ENCODE results near the gene VEGFC.

VEGFC gene

GRCh38 chr4:176779421-176779820, 13.3 kb downstream of the VEGFC start:
- no peak for DNase-seq
- no peaks in the 10 kb centered on the region for H3K4me1 ChIP-seq

DNA sequence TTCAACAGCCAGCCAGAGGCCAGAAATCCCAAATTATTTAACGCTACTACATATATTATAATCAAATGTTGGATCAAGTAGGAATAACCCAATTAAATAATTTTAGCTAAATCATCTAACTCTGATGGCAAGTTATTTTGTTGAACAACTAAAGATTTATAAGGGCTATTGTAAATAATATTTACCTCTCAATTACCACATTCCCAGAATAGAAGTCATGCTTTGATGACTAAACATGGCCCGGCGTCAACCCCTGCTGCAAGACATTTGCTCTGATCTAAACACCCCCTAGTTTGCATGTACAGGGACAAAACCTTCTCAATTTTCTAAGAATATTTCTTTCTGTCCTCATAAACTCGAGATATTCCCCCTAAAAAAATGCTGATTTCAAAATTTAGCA, 14.2 kb downstream of the VEGFC start:
- H3K4me3 ChIP-seq (ENCODE audit: low read depth, low read length), result no peak overlapping the region
- TF ChIP-seq, protein P1, sequence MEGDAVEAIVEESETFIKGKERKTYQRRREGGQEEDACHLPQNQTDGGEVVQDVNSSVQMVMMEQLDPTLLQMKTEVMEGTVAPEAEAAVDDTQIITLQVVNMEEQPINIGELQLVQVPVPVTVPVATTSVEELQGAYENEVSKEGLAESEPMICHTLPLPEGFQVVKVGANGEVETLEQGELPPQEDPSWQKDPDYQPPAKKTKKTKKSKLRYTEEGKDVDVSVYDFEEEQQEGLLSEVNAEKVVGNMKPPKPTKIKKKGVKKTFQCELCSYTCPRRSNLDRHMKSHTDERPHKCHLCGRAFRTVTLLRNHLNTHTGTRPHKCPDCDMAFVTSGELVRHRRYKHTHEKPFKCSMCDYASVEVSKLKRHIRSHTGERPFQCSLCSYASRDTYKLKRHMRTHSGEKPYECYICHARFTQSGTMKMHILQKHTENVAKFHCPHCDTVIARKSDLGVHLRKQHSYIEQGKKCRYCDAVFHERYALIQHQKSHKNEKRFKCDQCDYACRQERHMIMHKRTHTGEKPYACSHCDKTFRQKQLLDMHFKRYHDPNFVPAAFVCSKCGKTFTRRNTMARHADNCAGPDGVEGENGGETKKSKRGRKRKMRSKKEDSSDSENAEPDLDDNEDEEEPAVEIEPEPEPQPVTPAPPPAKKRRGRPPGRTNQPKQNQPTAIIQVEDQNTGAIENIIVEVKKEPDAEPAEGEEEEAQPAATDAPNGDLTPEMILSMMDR (IDR thresholded peaks at IDR 0.05; ENCODE audit: low read depth, low read length), result no peak
- no peaks in the 10 kb centered on the region for H3K4me1 ChIP-seq
- no peaks in the 10 kb centered on the region for H3K36me3 ChIP-seq
- DNase-seq, result no peak
- no peaks in the 10 kb centered on the region for H3K9me3 ChIP-seq
- no peaks in the 10 kb centered on the region for H3K27me3 ChIP-seq

More at GRCh38 chr4:176779421-176779820, 13.3 kb downstream of the VEGFC start:
- no peaks in the 10 kb centered on the region for H3K36me3 ChIP-seq
- no peaks in the 10 kb centered on the region for H3K27me3 ChIP-seq
- TF ChIP-seq, protein P1 (IDR thresholded peaks at IDR 0.05; ENCODE audit: low read depth, low read length), result no peak
- H3K9me3 ChIP-seq, result no peaks in the 10 kb centered on the region
- no peak overlapping the region for H3K4me3 ChIP-seq (ENCODE audit: low read depth, low read length)

- Histone ChIP-seq H3K9me3 (no peaks in the 10 kb centered on the region), H3K4me3 (ENCODE audit: low read depth, low read length) (no peak overlapping the region), H3K36me3 (no peaks in the 10 kb centered on the region), H3K27me3 (no peaks in the 10 kb centered on the region), H3K4me1 (no peaks in the 10 kb centered on the region)
- DNase-seq, result no peak
- TF ChIP-seq, protein P1 (IDR thresholded peaks at IDR 0.05; ENCODE audit: low read depth, low read length), result no peak
Measured at GRCh38 chr4:176778063-176778462, 14.7 kb downstream of the VEGFC start.

- no peak overlapping the region for H3K4me3 ChIP-seq (ENCODE audit: low read depth, low read length)
- H3K9me3 ChIP-seq, result no peaks in the 10 kb centered on the region
- H3K27me3 ChIP-seq, result no peaks in the 10 kb centered on the region
- TF ChIP-seq, protein P1 (IDR thresholded peaks at IDR 0.05; ENCODE audit: low read depth, low read length), result no peak
- DNase-seq, result no peak
- no peaks in the 10 kb centered on the region for H3K4me1 ChIP-seq
- no peaks in the 10 kb centered on the region for H3K36me3 ChIP-seq
Measured at GRCh38 chr4:176775338-176775737, 17.4 kb downstream of the VEGFC start.

DNA sequence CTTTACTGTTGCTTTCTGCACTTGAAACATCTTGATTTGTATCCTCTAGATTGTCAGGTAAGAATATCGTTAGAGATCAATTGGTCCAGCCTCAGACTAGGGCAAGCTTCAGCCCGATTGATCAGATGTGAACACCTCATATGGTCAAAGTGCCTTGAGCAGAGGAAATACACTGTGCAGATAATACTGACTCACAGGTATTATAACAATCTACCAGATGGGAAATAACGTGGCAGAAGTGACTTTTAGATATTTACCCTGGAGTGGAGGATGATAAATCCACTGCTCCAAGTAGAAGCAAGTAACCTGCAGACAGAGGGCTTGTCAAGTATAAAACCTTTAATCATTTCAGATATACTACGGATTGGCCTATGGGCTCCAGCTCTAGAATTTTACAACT, 17.9 kb downstream of the VEGFC start:
- H3K4me3 ChIP-seq (ENCODE audit: low read depth, low read length), result no peak overlapping the region
- H3K27me3 ChIP-seq, result no peaks in the 10 kb centered on the region
- H3K9me3 ChIP-seq, result no peaks in the 10 kb centered on the region
- DNase-seq, result no peak
- H3K36me3 ChIP-seq, result no peaks in the 10 kb centered on the region
- TF ChIP-seq, protein P1 (IDR thresholded peaks at IDR 0.05; ENCODE audit: low read depth, low read length), result no peak
- H3K4me1 ChIP-seq, result no peaks in the 10 kb centered on the region

DNA sequence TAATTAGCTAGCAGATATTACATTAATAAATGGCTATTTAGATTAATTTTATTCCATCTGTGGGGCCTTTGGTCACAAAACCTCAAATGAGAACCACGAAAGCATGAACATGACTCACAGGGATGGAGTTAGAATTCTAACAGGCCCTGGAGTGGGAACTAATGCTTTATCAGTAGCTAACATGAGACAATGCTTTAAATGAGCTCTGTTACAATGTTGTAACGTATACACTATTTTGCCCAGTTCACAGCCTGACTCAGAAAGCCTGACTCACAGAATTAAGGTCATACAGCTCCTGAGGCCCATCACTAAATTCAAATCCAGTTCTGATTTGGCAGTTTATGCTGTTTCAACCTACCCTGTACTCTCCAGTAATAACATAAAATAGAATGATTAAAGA, 23.2 kb downstream of the VEGFC start:
- no peak for DNase-seq
- Histone ChIP-seq H3K36me3 (no peaks in the 10 kb centered on the region), H3K4me3 (ENCODE audit: low read depth, low read length) (no peak overlapping the region), H3K4me1 (no peaks in the 10 kb centered on the region), H3K27me3 (no peaks in the 10 kb centered on the region), H3K9me3 (no peaks in the 10 kb centered on the region)
- TF ChIP-seq, protein P1 (IDR thresholded peaks at IDR 0.05; ENCODE audit: low read depth, low read length), result no peak

Data from BE2C (cell line).